ENCODE results near the gene SLC2A11. TPM values are rescaled to one million over a fixed set of nuclear protein-coding genes. Genes with fewer than 3 reads are reported as not detected.

The SLC2A11 gene
- polyA plus RNA-seq, 4 donors = 13.8 to 51.6 (median 28.8) TPM

DNA sequence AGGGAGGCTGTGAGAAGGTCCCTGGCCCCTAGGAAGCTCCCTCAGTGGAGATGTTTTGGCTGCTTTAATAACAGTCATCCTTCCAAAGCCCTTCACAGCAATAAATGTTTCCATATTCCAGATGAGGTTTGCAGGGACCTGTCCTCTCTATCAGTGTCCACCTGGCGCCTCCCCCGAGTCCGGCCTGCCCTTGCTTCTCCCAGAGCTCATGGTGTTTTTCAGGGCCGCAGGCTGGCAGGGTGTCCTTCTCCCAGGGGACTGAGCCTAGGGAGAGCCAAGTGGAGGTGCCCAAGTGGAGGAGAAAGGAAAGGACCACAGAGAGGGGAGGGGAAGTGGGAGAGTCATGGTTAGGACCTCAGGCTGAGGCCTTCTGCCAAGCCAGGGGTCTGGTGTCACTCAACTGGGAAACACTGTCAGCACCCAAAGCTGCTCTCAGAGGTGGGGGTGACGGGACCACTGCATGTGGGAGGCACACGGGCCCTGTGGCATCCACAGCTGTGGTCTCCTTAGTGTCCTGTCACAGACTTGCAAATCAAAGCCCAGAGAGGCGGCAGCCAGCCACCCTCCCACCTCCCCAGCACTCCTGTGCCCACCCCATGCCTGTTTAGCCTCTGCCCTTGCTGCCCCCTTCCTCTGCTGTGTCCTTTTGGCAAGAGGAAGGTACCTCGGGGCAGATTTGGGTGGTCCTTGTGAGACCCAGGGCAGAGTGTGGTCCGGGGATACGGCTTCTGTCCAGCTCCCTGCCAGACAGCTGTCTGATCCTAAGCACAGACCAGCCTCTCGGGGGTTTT lies 25.3 kb upstream of the SLC2A11 start:
- no peak for DNase-seq (ENCODE audit: low read depth in 4 of 4, low spot score in 3 of 4)

DNA sequence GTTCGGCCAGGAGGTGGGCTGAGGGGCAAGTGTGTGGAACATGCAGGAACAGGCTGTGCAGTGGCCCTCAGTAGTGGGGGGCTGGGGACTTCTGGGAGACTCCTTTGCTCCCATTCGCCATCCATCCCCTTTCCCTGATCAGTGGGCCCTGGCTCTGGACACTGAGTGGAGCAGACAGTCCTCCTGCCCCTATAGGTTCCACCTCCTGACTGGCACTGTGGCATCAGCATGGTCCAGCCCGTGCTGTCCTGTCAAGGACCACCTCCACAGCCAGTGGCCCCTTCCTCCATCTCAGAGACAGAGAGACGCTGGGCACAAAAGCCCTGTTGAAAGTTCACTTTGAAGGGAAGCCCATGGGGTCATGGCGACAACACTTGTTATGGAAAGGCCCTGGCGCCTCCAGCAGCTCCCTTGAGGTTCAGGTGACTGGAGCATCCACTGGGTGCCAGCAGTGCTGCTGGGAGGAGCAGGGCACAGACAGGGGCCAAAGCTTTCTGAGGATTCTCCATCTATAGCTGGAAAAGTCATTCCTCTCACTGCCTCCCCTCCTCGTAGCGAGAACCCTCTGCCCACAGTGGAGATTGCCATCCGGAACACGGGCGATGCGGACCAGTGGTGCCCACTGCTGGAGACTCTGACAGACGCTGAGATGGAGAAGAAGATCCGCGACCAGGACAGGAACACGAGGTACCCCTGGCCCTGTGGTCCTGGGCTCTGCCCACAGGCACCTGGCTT lies 24.5 kb upstream of the SLC2A11 start:
- no peak for DNase-seq (ENCODE audit: low read depth in 4 of 4, low spot score in 3 of 4)

DNA sequence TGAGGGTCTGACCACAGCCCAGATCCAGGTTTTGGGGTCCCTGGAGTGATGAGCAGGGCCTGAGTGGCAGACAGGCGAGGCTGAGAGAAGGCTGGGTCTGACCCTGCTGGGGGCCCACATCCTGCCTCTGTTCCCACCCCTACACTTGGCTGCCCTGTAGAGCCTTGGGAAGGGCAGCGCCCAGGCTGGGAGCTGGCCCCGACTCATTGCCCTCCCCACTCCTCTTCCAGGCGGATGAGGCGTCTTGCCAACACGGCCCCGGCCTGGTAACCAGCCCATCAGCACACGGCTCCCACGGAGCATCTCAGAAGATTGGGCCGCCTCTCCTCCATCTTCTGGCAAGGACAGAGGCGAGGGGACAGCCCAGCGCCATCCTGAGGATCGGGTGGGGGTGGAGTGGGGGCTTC lies 23.8 kb upstream of the SLC2A11 start:
- no peak for DNase-seq (ENCODE audit: low read depth in 4 of 4, low spot score in 3 of 4)

- no peak for DNase-seq (ENCODE audit: low read depth in 4 of 4, low spot score in 3 of 4)
Measured at GRCh38 chr22:23834406-23834792, 23.3 kb upstream of the SLC2A11 start.

DNA sequence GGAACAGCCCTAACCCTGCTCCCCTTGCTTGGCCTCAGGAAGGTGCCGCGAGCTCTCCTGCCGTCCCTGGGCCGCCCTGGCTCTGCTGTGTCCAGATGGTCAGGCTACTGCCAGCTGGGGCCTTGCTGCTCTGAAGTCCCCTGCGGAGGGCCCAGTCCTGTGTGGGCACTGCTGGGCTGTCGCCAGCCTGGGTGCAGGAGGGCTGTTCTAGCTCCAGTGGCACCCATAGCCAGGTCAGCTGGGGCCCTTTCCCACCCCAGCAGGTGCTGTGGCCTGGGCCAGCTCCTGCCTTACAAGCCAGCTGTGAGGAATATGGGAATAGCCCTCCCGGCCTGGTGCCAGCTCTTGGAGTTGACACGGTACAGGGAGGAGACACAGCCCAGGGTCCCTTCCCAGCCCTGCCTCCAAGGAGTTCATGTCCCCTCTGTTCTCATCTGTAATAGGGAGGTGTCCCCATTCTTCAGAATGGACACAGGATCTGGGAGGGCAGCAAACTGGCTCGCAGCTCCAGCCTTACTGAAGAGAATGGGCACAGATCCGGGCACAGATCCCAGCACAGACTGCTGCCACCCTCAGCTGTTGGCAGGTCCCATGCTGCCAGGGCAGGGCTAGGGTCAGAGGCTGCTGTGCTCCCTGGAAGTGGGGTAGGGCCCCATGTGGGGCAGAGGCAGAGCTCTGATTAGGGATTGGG lies 22.7 kb upstream of the SLC2A11 start:
- no peak for DNase-seq (ENCODE audit: low read depth in 4 of 4, low spot score in 3 of 4)

DNA sequence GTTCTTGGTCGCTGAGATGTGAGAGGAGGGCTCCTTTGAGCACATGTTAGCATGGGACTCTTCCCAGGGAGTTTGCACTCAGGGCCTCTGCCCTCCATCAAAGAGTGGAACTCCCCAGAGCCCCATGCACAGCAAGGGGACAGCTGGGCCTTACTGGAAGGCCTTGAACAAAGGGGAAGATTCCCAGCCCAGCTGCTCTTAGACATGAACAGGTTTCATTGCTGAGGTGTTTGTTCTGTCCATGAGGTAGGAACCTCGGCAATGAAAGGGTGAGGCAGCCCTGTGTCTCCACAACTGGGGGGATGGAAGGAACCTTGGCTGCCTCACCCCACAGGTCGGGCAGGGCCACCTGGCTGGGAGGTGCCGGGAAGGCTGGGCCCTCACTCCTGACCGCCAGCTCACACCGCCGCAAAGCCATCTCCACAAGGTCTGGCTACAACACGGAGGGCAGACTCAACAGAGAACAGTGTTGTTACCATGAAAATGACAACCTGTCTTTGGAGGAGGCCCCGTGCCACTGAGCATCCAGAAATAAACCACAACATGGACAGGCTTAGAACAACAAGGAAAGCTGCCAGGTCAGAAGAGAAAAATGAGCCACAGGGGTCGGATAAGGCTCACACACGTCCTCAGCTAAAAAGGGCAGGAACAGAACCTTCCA lies 22.1 kb upstream of the SLC2A11 start:
- DNase-seq (ENCODE audit: low read depth in 4 of 4, low spot score in 3 of 4) = no peak

DNA sequence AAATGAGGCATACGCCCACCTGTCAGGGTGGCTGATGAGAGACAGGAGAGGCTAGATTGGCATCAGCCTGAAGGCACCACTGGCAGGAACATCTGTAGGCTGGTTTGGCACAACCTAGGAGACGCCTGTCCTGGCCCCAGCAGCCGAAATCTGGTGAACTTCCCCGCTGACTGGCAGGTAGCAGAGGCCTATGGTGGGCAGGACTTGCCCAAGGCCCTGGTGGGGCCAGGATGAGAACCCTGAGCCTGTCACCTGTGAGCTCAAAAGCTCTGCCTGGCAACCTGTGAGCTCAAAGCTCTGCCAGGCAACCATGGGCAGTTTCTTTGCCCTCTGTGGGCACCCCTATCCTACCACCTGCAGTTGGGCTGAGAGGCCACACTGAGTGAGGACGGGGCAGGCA lies 21.4 kb upstream of the SLC2A11 start:
- DNase-seq (ENCODE audit: low read depth in 4 of 4, low spot score in 3 of 4) = no peak

GRCh38 chr22:23836692-23837495 lies 20.8 kb upstream of the SLC2A11 start:
- DNase-seq (ENCODE audit: low read depth in 4 of 4, low spot score in 3 of 4) = no peak

- DNase-seq (ENCODE audit: low read depth in 4 of 4, low spot score in 3 of 4) = no peak
Measured at GRCh38 chr22:23837496-23837859, 20.2 kb upstream of the SLC2A11 start.

- DNase-seq (ENCODE audit: low read depth in 4 of 4, low spot score in 3 of 4) = no peak
Measured at GRCh38 chr22:23837911-23838680, 19.6 kb upstream of the SLC2A11 start.

GRCh38 chr22:23838681-23839468 lies 18.8 kb upstream of the SLC2A11 start, which contains the start of gene DERL3:
TSS of gene DERL3 (minus strand) at chr22:23839006. CDS start at chr22:23838987, 19 bp downstream.
- DNase-seq (ENCODE audit: low read depth in 4 of 4, low spot score in 3 of 4) = peak; percentile 84 to 96 (median 86)

DNA sequence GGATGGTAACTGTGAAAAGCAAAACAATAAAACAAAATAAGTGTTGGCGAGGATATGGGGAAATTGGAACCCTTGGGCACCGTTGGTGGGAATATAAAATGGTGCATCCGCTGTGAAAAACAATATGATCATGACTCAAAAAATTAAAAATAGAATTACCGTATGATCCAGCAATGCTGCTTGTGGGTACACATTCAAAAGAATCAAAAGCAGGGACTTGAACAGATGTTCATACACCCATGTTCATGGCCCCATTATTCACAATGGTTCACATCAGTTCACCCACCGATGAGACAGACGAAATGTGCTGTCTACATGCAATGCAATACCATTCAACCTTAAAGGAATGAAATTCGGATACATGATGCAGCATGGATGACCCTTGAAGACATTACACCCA lies 17.6 kb upstream of the SLC2A11 start:
- no peak for DNase-seq (ENCODE audit: low read depth in 4 of 4, low spot score in 3 of 4)

DNA sequence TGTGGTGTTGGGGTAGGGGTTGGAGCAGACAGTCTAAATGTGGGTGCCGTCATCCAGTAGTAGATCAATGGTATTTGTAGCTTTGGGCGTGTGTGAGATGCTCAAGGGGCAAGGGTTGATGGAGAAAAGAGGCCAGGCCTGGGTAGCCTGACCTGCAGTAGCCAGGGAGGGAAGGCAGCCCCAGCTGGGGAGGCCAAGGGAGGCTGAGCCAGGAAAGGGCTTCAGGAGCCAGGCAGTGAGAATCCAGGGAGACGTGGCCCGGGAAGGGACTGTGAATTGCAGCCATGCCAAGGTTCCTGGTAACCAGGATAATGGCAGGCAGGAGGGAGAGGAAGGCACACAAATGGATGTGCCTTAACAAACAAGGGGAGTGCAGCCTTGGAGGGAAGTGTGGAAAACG lies 16.4 kb upstream of the SLC2A11 start:
- DNase-seq (ENCODE audit: low read depth in 4 of 4, low spot score in 3 of 4) = no peak

- no peak for DNase-seq (ENCODE audit: low read depth in 4 of 4, low spot score in 3 of 4)
Measured at GRCh38 chr22:23841736-23842445, 15.8 kb upstream of the SLC2A11 start.

- DNase-seq (ENCODE audit: low read depth in 4 of 4, low spot score in 3 of 4) = no peak
Measured at GRCh38 chr22:23842599-23842998, 15.1 kb upstream of the SLC2A11 start.

GRCh38 chr22:23844739-23845202 lies 12.9 kb upstream of the SLC2A11 start:
- no peak for DNase-seq (ENCODE audit: low read depth in 4 of 4, low spot score in 3 of 4)

DNA sequence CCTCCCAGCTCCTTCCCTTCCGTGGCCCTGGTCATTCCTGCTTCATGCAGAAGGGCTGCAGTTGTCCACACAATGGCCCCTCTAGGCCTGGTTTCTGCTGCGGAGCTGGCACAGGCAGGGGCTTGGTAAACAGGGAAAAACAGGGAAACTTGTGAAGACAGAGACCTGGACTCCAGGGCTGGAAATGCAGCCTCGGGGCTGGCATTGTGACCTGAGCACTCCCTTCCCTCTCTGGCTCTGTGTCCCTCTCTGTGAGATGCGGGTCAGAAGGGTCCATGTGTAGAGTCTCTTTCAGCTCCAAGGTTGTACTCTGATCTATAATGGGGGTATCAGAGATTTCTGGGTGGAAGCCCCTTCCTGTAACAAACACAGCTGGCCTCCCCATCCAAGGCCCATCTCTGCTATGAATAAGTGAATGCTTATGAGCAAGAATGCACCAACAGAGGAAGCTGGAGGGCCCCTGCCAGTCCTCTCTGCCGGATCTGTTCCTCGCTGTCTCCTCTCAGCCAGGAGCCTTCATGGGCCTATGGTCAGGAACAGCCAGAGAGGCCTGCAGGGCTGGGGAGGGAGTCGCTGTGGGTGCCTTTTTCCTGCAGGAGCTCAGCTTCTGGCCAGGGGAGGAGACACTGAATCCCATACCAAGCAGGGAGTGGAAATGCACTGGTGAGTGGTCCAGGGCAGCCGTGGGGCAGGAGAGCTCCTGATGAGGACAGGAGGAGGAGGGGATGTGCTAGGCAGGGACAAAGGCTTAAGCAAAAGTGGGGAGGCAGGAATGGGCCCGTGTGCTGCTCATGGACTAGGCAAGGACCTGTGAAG lies 12.2 kb upstream of the SLC2A11 start:
- no peak for DNase-seq (ENCODE audit: low read depth in 4 of 4, low spot score in 3 of 4)
